Measurements from ENCODE around the gene BCAS3. TPM values are rescaled to one million over a fixed set of nuclear protein-coding genes. Genes with fewer than 3 reads are reported as not detected.

BCAS3 gene
- total RNA-seq, 1 donor from 2014 or later: 22.6 TPM

DNA sequence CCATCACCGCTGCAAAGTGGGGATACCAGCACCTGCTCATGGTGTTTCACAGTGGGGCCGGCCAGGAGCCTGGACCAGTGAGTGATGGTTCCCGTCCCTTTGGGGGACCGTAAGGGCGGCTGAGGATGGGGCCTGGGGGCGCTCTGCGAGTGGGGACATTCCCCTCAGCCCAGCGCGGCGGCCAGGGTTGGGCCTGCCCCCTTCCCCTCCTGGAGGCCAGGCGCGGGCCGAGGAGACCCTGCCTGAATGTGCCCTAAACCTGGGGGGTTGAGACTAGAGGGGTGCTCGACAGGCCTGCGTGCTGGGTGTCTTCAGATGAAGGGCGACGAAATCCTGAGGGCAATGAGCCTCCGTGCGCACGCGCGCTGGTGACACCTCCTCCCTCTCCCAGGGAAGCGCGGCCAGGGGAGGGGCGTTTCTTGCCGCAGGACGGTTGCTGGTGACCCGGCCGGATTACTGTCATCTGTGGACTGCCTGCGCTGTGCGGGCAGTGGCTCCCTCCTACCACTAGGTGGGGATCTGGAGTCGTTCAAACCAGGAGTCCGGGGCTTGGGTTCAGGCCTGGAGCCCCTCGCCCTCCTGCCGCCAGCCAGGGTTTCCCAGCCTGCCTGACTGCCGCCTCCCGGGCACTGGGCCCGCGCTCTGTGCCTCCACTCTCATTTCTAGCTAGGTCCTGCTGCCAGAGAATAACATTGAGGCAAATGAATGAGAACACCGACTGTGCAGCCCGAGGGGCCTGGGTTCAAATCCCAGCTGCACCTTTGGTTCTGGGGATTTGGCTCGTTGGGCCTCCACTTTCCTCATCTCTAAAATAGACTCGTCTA is 739.1 kb downstream of the BCAS3 start:
- Mint-ChIP-seq H3K36me3 (ENCODE audit: low read depth) (no peaks in the 10 kb centered on the region), H3K27ac (ENCODE audit: unreplicated experiment) (peak overlapping the region; percentile 65), H3K27me3 (ENCODE audit: low read depth) (peaks cover 9% of the 10 kb centered on the region), H3K4me3 (ENCODE audit: unreplicated experiment) (peak overlapping the region; percentile 42), H3K9me3 (ENCODE audit: low read depth) (no peaks in the 10 kb centered on the region), H3K4me1 (ENCODE audit: low read depth) (peaks cover 20% of the 10 kb centered on the region)
- no peak for DNase-seq (ENCODE audit: low spot score)
- TF ChIP-seq, protein P1, sequence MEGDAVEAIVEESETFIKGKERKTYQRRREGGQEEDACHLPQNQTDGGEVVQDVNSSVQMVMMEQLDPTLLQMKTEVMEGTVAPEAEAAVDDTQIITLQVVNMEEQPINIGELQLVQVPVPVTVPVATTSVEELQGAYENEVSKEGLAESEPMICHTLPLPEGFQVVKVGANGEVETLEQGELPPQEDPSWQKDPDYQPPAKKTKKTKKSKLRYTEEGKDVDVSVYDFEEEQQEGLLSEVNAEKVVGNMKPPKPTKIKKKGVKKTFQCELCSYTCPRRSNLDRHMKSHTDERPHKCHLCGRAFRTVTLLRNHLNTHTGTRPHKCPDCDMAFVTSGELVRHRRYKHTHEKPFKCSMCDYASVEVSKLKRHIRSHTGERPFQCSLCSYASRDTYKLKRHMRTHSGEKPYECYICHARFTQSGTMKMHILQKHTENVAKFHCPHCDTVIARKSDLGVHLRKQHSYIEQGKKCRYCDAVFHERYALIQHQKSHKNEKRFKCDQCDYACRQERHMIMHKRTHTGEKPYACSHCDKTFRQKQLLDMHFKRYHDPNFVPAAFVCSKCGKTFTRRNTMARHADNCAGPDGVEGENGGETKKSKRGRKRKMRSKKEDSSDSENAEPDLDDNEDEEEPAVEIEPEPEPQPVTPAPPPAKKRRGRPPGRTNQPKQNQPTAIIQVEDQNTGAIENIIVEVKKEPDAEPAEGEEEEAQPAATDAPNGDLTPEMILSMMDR (IDR thresholded peaks at IDR 0.05): peak; percentile 98

DNA sequence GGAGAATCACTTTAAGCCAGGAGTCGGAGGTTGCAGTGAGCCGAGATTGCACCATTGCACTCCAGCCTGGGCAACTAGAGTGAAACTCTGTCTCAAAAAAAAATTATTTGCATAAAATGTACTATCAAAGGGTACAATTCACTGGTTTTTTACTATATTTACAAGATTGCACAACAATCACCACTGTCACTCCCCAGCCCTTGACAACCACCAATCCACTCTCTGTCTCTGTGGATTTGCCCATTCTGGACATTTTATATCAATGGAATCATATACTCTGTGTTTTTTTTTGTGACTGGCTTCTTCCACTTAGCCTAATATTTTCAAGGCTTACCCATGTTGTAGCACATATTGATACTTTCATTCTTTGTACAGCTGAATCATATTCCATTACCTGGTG is 740.8 kb downstream of the BCAS3 start:
- TF ChIP-seq, protein P1 (IDR thresholded peaks at IDR 0.05): no peak
- no peak for DNase-seq (ENCODE audit: low spot score)
- Mint-ChIP-seq H3K27me3 (ENCODE audit: low read depth) (peaks cover 20% of the 10 kb centered on the region), H3K27ac (ENCODE audit: unreplicated experiment) (no peak overlapping the region), H3K36me3 (ENCODE audit: low read depth) (no peaks in the 10 kb centered on the region), H3K4me3 (ENCODE audit: unreplicated experiment) (no peak overlapping the region), H3K4me1 (ENCODE audit: low read depth) (peaks cover 14% of the 10 kb centered on the region), H3K9me3 (ENCODE audit: low read depth) (no peaks in the 10 kb centered on the region)

DNA sequence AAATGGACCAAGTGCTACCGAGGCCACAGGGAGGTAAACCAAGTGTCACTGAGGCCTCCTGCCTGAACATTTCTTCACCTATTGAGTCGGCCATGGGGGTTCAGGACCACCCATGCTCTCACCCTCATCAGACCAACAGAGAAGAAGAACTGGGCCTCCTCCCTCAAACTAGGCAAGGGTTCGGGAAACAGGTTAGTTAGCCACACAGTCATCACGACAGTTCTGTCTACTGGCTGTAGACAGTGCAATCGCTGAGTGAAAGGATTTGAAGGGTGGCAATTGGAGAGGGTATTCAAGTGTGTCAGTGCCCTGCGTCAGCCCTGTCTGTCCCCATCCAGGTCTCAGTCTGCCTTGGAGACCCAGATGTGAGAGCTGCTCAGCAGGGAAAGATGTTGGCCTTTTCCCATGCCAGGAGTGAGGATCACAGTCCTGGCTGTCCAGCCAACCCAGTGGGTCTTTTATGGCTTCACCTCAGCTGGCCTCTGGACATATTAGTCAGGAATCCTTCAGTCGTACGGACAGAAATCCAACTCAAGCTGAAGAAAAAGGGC is 741.9 kb downstream of the BCAS3 start:
- H3K36me3 Mint-ChIP-seq (ENCODE audit: low read depth): no peaks in the 10 kb centered on the region
- DNase-seq (ENCODE audit: low spot score): no peak
- H3K27ac Mint-ChIP-seq (ENCODE audit: unreplicated experiment): no peak overlapping the region
- no peaks in the 10 kb centered on the region for H3K9me3 Mint-ChIP-seq (ENCODE audit: low read depth)
- peaks cover 22% of the 10 kb centered on the region for H3K27me3 Mint-ChIP-seq (ENCODE audit: low read depth)
- peaks cover 13% of the 10 kb centered on the region for H3K4me1 Mint-ChIP-seq (ENCODE audit: low read depth)
- TF ChIP-seq, protein P1 (IDR thresholded peaks at IDR 0.05): no peak
- no peak overlapping the region for H3K4me3 Mint-ChIP-seq (ENCODE audit: unreplicated experiment)

DNA sequence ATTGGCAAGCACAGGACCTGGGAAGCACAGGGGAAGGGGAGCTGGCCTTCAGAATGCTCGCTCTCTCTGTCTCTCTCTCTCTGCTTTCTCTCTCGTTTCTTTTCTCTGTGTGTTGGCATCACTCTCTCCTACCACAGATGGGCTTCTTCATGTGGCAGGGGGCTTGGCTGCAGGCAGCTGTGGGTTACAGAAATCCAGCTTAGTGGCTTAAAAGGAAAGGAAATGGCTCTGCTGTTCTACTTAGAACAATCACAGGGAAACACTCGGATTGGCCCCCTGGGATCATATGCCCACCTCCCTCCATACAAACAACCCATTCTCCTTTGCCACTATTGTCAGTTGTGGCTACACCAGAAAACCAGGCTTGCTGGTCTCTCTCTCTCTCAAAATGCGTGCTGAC is 742.4 kb downstream of the BCAS3 start:
- DNase-seq (ENCODE audit: low spot score): no peak
- H3K4me3 Mint-ChIP-seq (ENCODE audit: unreplicated experiment): no peak overlapping the region

DNA sequence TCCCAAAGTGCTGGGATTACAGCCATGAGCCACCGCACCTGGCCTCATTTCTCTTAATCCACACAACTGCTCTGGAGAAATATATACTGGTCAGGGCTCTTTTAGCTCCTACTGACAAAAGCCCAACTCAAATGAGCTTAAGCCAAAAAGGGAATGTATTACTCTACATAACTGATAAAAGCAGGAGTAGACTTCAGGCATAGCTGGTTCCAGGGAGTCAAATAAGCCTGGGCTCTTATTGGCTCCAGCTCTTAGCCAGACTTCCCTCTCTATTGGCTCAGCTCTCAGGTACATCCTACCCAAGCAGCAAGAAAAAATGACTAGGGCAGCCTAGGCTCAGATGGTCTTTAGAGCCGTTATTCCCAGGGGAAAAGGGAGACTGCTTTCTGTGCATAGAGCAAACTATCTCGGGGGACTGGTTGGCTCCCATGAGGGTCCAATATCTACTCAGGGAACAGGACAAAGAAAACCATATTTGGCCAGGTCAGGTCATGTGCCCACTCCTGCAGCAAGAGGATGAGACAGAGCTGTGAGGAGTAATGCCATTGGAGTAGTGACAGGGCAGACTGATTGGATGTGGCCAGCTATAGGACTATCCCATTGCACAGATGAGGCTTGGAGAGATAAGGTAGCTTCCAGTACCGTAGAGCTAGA is 743.2 kb downstream of the BCAS3 start:
- peaks cover 22% of the 10 kb centered on the region for H3K27me3 Mint-ChIP-seq (ENCODE audit: low read depth)
- no peak overlapping the region for H3K4me3 Mint-ChIP-seq (ENCODE audit: unreplicated experiment)
- no peaks in the 10 kb centered on the region for H3K36me3 Mint-ChIP-seq (ENCODE audit: low read depth)
- H3K27ac Mint-ChIP-seq (ENCODE audit: unreplicated experiment): no peak overlapping the region
- TF ChIP-seq, protein P1 (IDR thresholded peaks at IDR 0.05): no peak
- DNase-seq (ENCODE audit: low spot score): no peak
- H3K4me1 Mint-ChIP-seq (ENCODE audit: low read depth): peaks cover 10% of the 10 kb centered on the region
- no peaks in the 10 kb centered on the region for H3K9me3 Mint-ChIP-seq (ENCODE audit: low read depth)

More for the DNA sequence above, 742.4 kb downstream of the BCAS3 start:
- H3K27me3 Mint-ChIP-seq (ENCODE audit: low read depth): peaks cover 22% of the 10 kb centered on the region
- no peaks in the 10 kb centered on the region for H3K9me3 Mint-ChIP-seq (ENCODE audit: low read depth)
- H3K36me3 Mint-ChIP-seq (ENCODE audit: low read depth): no peaks in the 10 kb centered on the region
- H3K27ac Mint-ChIP-seq (ENCODE audit: unreplicated experiment): no peak overlapping the region
- TF ChIP-seq, protein P1 (IDR thresholded peaks at IDR 0.05): no peak
- peaks cover 13% of the 10 kb centered on the region for H3K4me1 Mint-ChIP-seq (ENCODE audit: low read depth)
